CD4-positive, alpha-beta T cell (primary cell): ENCODE data around the gene MYO15B. TPM values are rescaled to one million over a fixed set of nuclear protein-coding genes. Genes with fewer than 3 reads are reported as not detected.

ENCODE experiments used
- ATAC-seq: fragments of 200-7000 bp; cut with Tn5 transposase; one replicate; pipeline ENCODE4 v1.10.0; 2022; ENCODE audit warnings: mild to moderate bottlenecking; ENCODE audit not compliant: poor library complexity
- CTCF ChIA-PET: fragments of 350-600 bp; sonication (Branson Sonifier 250); formaldehyde crosslinking; loops from one replicate; lab custom pipeline; 2021; ENCODE audit warnings: antibody characterized with exemption, inconsistent platforms; lab: Charles Lee
- POLR2A ChIA-PET: fragments of 350-600 bp; sonication (Branson Sonifier 250); formaldehyde crosslinking; loops from one replicate; lab custom pipeline; 2021; ENCODE audit warnings: antibody characterized with exemption, inconsistent platforms; lab: Charles Lee
- DNase-seq, 14 experiments: peaks; one replicate each; pipeline ENCODE4 v3.0.0-alpha.2; 2013 to 2020; ENCODE audit warnings: mixed read lengths in 2 of 14
- H3K27ac ChIP-seq, 2 donors: one replicate each; pipeline versions ENCODE4 v1.5.1 to v1.7.0; 2013; ENCODE audit warnings: low read length in 2 of 2, low read depth in 1 of 2, mild to moderate bottlenecking in 1 of 2
- H3K27me3 ChIP-seq, 2 experiments: 1 replicate in 1 of 2; 2 replicates in 1 of 2; pipeline versions ENCODE4 v1.6.1 to v1.7.0; 2013; ENCODE audit warnings: low read length in 2 of 2, control low read depth in 1 of 2, mild to moderate bottlenecking in 1 of 2, moderate library complexity in 1 of 2; ENCODE audit not compliant: insufficient read depth in 2 of 2, control insufficient read depth in 1 of 2
- H3K36me3 ChIP-seq: one replicate; pipeline ENCODE4 v1.6.1; 2013; ENCODE audit warnings: low read length, control low read depth; ENCODE audit not compliant: insufficient read depth
- H3K4me1 ChIP-seq: one replicate; pipeline ENCODE4 v1.6.1; 2013; ENCODE audit warnings: low read length, control low read depth; ENCODE audit not compliant: insufficient read depth
- H3K4me3 ChIP-seq: one replicate; pipeline ENCODE4 v1.5.1; 2013; ENCODE audit warnings: mild to moderate bottlenecking, low read length, moderate library complexity
- H3K9me3 ChIP-seq, 2 experiments: 1 replicate in 1 of 2; 2 replicates in 1 of 2; pipeline versions ENCODE4 v1.6.1 to v1.7.0; 2013; ENCODE audit warnings: low read length in 2 of 2, mild to moderate bottlenecking in 2 of 2, control low read depth in 1 of 2, moderate library complexity in 1 of 2; ENCODE audit not compliant: control insufficient read depth in 1 of 2, insufficient read depth in 1 of 2
- H3K27ac Mint-ChIP-seq: one replicate; pipeline ENCODE4 v1.8.0; 2020; ENCODE audit warnings: mixed read lengths
- H3K27me3 Mint-ChIP-seq: one replicate; pipeline ENCODE4 v1.8.0; 2021; ENCODE audit warnings: mixed read lengths
- H3K36me3 Mint-ChIP-seq: one replicate; pipeline ENCODE4 v1.8.0; 2021; ENCODE audit warnings: low read depth, mixed read lengths
- H3K4me1 Mint-ChIP-seq: one replicate; pipeline ENCODE4 v1.8.0; 2021; ENCODE audit warnings: low read depth, mixed read lengths
- H3K4me3 Mint-ChIP-seq: one replicate; pipeline ENCODE4 v1.8.0; 2020; ENCODE audit warnings: mild to moderate bottlenecking, mixed read lengths
- H3K9me3 Mint-ChIP-seq: one replicate; pipeline ENCODE4 v1.8.0; 2020; ENCODE audit warnings: mixed read lengths
- intact Hi-C, 2 experiments: fragments of 100-400 bp; cut with DNase I in 1 of 2; cut with micrococcal nuclease in 1 of 2; formaldehyde crosslinking; loops; one replicate each; pipeline versions ENCODE4 v1.15.1 to v1.9.0; 2023 to 2025; cut with DNase I, micrococcal nuclease
- total RNA-seq, 174 experiments: library from RNA in 2 of 174; stranded (reverse) in 2 of 174; gene quantifications; one replicate each; pipeline ENCODE4 v1.2.3 and lab custom pipeline; 2021 to 2026
- TF ChIP-seq, protein P1 (sequence below): fragments of 200-600 bp; IDR thresholded peaks from one replicate; pipeline ENCODE4 v1.8.0; 2022; ENCODE audit warnings: antibody characterized with exemption, mild to moderate bottlenecking

The MYO15B gene
- total RNA-seq, 2 experiments from 2014 or later: 202 to 209 TPM

DNA sequence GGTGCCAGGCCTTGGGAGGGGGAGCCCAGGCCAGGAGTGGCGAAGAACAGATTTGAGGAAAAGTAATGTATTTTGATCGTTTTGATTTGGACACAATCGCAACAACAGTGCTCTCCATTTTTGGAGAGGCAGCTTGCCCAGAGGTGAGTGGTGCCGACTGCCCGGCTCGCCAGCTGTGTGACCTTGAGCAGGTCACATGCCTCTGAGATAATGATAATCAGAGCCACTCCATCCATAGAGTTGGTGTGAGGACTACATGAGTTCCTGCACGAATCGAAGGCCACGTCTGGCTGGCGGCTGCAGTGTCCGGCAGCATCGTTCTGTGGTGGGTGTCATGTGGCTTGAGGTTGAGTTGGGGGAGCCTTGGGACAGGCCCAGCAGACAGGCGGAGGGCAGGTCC is 41.4 kb upstream of the MYO15B start:
- no peak overlapping the region for H3K27ac Mint-ChIP-seq
- Histone ChIP-seq H3K27ac (no peak overlapping the region), H3K4me1 (peaks cover 2% of the 10 kb centered on the region), H3K9me3 (no peaks in the 10 kb centered on the region), H3K27me3 (no peaks in the 10 kb centered on the region), H3K4me3 (no peak overlapping the region), H3K36me3 (peaks cover 3% of the 10 kb centered on the region)
- H3K27me3 Mint-ChIP-seq: no peaks in the 10 kb centered on the region
- ATAC-seq (no peak), DNase-seq (no peak)
- CTCF ChIA-PET: interaction anchor here (0.6 kb wide), 1 partner anchor 15 kb away, joined by 3 read pairs; no protein-coding TSS in a partner anchor
- H3K36me3 Mint-ChIP-seq: no peaks in the 10 kb centered on the region
- no peaks in the 10 kb centered on the region for H3K9me3 Mint-ChIP-seq
- no peak overlapping the region for H3K4me3 Mint-ChIP-seq
- POLR2A ChIA-PET: no interaction called here
- H3K4me1 Mint-ChIP-seq: no peaks in the 10 kb centered on the region
- intact Hi-C loops: no loop called here
- TF ChIP-seq, protein P1, sequence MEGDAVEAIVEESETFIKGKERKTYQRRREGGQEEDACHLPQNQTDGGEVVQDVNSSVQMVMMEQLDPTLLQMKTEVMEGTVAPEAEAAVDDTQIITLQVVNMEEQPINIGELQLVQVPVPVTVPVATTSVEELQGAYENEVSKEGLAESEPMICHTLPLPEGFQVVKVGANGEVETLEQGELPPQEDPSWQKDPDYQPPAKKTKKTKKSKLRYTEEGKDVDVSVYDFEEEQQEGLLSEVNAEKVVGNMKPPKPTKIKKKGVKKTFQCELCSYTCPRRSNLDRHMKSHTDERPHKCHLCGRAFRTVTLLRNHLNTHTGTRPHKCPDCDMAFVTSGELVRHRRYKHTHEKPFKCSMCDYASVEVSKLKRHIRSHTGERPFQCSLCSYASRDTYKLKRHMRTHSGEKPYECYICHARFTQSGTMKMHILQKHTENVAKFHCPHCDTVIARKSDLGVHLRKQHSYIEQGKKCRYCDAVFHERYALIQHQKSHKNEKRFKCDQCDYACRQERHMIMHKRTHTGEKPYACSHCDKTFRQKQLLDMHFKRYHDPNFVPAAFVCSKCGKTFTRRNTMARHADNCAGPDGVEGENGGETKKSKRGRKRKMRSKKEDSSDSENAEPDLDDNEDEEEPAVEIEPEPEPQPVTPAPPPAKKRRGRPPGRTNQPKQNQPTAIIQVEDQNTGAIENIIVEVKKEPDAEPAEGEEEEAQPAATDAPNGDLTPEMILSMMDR: no peak

DNA sequence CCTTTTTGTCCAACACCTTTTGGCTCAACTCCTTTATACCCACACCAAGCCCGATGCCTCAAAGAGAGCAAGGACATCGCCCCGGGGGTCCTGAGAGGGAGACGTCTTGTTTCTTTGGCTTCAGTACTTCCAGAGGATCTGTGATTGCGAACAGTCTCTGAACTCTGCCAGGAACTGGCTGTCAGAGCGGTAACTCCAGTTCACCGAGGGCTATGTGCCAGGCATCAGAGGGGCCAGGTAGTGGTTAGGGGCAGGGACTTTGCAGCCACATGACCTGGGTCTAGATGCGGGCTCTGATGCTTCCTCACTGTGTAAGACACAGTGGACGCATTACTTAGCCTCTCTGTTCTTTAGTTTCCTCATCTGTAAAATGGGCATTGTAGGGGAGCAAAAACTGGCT is 40.5 kb upstream of the MYO15B start:
- Mint-ChIP-seq H3K4me3 (no peak overlapping the region), H3K4me1 (no peaks in the 10 kb centered on the region), H3K9me3 (no peaks in the 10 kb centered on the region), H3K27me3 (no peaks in the 10 kb centered on the region), H3K27ac (no peak overlapping the region), H3K36me3 (no peaks in the 10 kb centered on the region)
- TF ChIP-seq, protein P1: no peak
- Histone ChIP-seq H3K27me3 (no peaks in the 10 kb centered on the region), H3K36me3 (peaks cover 3% of the 10 kb centered on the region), H3K4me1 (peaks cover 2% of the 10 kb centered on the region), H3K9me3 (no peaks in the 10 kb centered on the region), H3K27ac (no peak overlapping the region), H3K4me3 (no peak overlapping the region)
- ChIA-PET CTCF (no interaction called here), POLR2A (no interaction called here)
- DNase-seq (no peak), ATAC-seq (no peak)
- intact Hi-C loops: no loop called here

DNA sequence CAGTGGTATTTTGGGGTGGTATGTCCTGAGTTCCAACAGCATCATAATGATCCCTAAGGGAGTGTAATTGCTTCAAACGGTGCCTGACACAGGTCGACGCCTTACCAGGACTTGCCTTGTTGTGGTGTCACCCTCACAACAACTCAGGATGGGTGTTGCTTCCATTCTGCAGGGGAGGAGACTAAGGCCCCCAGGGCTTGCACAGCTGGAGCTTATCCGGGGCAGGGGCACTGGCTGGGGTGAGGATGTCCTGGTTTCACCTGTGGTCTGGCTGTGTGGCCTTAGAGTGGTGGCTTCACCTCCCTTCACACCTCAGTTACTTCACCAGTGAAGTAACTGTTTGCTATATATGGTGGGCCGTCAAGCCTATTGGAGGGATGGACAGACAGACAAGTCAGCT is 38.8 kb upstream of the MYO15B start:
- no peak overlapping the region for H3K4me3 Mint-ChIP-seq
- intact Hi-C loops: no loop called here
- CTCF ChIA-PET: no interaction called here
- H3K27ac ChIP-seq: no peak overlapping the region
- TF ChIP-seq, protein P1: no peak
- no peak overlapping the region for H3K4me3 ChIP-seq
- H3K4me1 Mint-ChIP-seq: no peaks in the 10 kb centered on the region
- H3K4me1 ChIP-seq: peaks cover 2% of the 10 kb centered on the region
- H3K27ac Mint-ChIP-seq: no peak overlapping the region
- H3K9me3 Mint-ChIP-seq: no peaks in the 10 kb centered on the region
- H3K27me3 Mint-ChIP-seq: no peaks in the 10 kb centered on the region
- POLR2A ChIA-PET: no interaction called here
- peaks cover 3% of the 10 kb centered on the region for H3K36me3 ChIP-seq
- ATAC-seq: no peak
- H3K27me3 ChIP-seq: no peaks in the 10 kb centered on the region
- no peak for DNase-seq
- H3K9me3 ChIP-seq: no peaks in the 10 kb centered on the region
- no peaks in the 10 kb centered on the region for H3K36me3 Mint-ChIP-seq
